Naive thymus-derived CD4-positive, alpha-beta T cell (primary cell): ENCODE measurements around the gene C1orf167. TPM values are rescaled to one million over a fixed set of nuclear protein-coding genes. Genes with fewer than 3 reads are reported as not detected.
"Not testable (repeated sequence)": the region's sequence is repeated elsewhere in the genome, so short reads cannot be mapped to it uniquely, and the experiment has no call there.

Experiments
- ATAC-seq: fragments of 150-1000 bp; cut with Tn5 transposase; 2 replicates; pipeline ENCODE4 v1.10.0; 2021; ENCODE audit warnings: mild to moderate bottlenecking, moderate library complexity
- CTCF ChIA-PET: fragments of 350-600 bp; sonication (Branson Sonifier 250); formaldehyde crosslinking; loops from one replicate; lab custom pipeline; 2021; ENCODE audit warnings: antibody characterized with exemption; lab: Charles Lee
- POLR2A ChIA-PET: fragments of 350-600 bp; sonication (Branson Sonifier 250); formaldehyde crosslinking; loops from one replicate; lab custom pipeline; 2021; ENCODE audit warnings: antibody characterized with exemption, inconsistent platforms; lab: Charles Lee
- DNase-seq, 9 donors: peaks; one replicate each; pipeline versions ENCODE4 v3.0.0 to v3.0.0-alpha.2; 2020 to 2022; ENCODE audit warnings: mixed read lengths in 1 of 9
- H3K27ac ChIP-seq: one replicate; pipeline ENCODE4 v1.7.0; 2013; ENCODE audit warnings: mild to moderate bottlenecking, low read depth, low read length, moderate library complexity
- H3K27me3 ChIP-seq, 2 donors: one replicate each; pipeline ENCODE4 v1.7.0; 2013; ENCODE audit warnings: low read length in 2 of 2, mild to moderate bottlenecking in 2 of 2, moderate library complexity in 2 of 2; ENCODE audit not compliant: control insufficient read depth in 2 of 2, insufficient read depth in 2 of 2
- H3K36me3 ChIP-seq, 3 experiments: 1 replicate in 2 of 3; 2 replicates in 1 of 3; pipeline ENCODE4 v1.7.0; 2013; ENCODE audit warnings: low read length in 3 of 3, mild to moderate bottlenecking in 3 of 3, moderate library complexity in 1 of 3; ENCODE audit not compliant: insufficient read depth in 3 of 3, control insufficient read depth in 2 of 3
- H3K4me1 ChIP-seq, 2 donors: one replicate each; pipeline ENCODE4 v1.7.0; 2013; ENCODE audit warnings: low read length in 2 of 2, mild to moderate bottlenecking in 2 of 2, moderate library complexity in 1 of 2; ENCODE audit not compliant: control insufficient read depth in 2 of 2, insufficient read depth in 2 of 2
- H3K4me3 ChIP-seq: 2 replicates; pipeline ENCODE4 v1.7.0; 2013; ENCODE audit warnings: mild to moderate bottlenecking, low read length
- H3K9me3 ChIP-seq, 3 experiments: 1 replicate in 2 of 3; 2 replicates in 1 of 3; pipeline ENCODE4 v1.7.0; 2013; ENCODE audit warnings: low read length in 3 of 3; ENCODE audit not compliant: control insufficient read depth in 2 of 3
- H3K27ac Mint-ChIP-seq, 9 donors: one replicate each; pipeline ENCODE4 v1.8.0; 2020 to 2022; ENCODE audit warnings: mixed read lengths in 9 of 9, mild to moderate bottlenecking in 8 of 9, moderate library complexity in 5 of 9, inconsistent platforms in 2 of 9
- H3K27me3 Mint-ChIP-seq, 5 donors: one replicate each; pipeline ENCODE4 v1.8.0; 2021 to 2022; ENCODE audit warnings: mixed read lengths in 5 of 5, mild to moderate bottlenecking in 1 of 5
- H3K36me3 Mint-ChIP-seq, 5 donors: one replicate each; pipeline ENCODE4 v1.8.0; 2020 to 2022; ENCODE audit warnings: mixed read lengths in 5 of 5, mild to moderate bottlenecking in 3 of 5, inconsistent platforms in 1 of 5
- H3K4me1 Mint-ChIP-seq, 7 donors: one replicate each; pipeline ENCODE4 v1.8.0; 2020 to 2022; ENCODE audit warnings: mixed read lengths in 7 of 7, mild to moderate bottlenecking in 3 of 7, inconsistent platforms in 1 of 7
- H3K4me3 Mint-ChIP-seq, 10 donors: one replicate each; pipeline ENCODE4 v1.8.0; 2020 to 2022; ENCODE audit warnings: mild to moderate bottlenecking in 10 of 10, mixed read lengths in 10 of 10, moderate library complexity in 6 of 10, inconsistent platforms in 2 of 10
- H3K9me3 Mint-ChIP-seq, 11 donors: one replicate each; pipeline ENCODE4 v1.8.0; 2020 to 2022; ENCODE audit warnings: mixed read lengths in 11 of 11, mild to moderate bottlenecking in 4 of 11, inconsistent platforms in 1 of 11, moderate library complexity in 1 of 11
- intact Hi-C, 2 donors: fragments of 100-400 bp; cut with micrococcal nuclease; formaldehyde crosslinking; loops; one replicate each; pipeline ENCODE4 v1.15.1; 2023
- polyA plus RNA-seq, 2 donors: library from polyadenylated mRNA; unstranded; fragments of 300-500 nt; fragmentation: Illumina TruSeq; gene quantifications; one replicate each; pipeline ENCODE4 v1.2.3, GENCODE V29; 2021
- total RNA-seq, 6 experiments: library from RNA in 5 of 6; stranded (reverse) in 5 of 6; gene quantifications; 1 replicate in 5 of 6; 2 replicates in 1 of 6; pipeline ENCODE4 v1.2.3 and lab custom pipeline; 2021 to 2026

Gene C1orf167
- total and polyA plus RNA-seq, 7 experiments from 2014 or later = 0.13 to 0.45 TPM; not detected in 5

DNA sequence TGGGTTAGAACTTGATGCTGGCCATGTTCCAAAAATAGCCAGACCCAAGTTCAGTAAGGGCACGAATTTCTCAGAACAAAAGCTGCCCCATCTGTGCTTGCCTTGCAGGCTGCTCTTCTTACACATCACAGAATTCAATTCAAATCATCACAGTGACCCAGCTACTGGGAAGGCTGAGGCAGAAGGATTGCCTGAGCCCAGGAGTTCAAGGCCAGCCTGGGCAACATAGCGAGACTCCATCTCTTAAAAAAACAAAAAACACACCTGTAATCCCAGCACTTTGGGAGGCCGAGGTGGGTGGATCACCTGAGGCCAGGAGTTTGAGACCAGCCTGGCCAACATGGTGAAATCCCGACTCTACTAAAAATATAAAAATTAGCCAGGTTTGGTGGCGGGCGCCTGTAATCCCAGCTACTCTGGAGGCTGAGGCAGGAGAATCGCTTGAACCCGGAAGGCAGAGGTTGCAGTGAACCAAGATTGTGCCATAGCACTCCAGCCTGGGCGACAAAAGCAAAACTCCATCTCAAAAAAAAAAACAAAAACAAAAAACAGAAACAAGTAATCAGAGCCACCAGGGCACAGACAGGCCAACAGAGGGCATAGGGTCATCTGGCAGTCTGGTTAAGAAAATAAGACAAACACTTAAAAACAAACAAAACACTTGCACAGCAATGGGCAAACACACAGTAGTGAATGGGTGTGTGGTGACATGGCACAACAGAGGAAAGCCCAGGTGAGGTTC, 42.1 kb downstream of the C1orf167 start:
- intact Hi-C loops = loop anchor here (1.0 to 10.0 kb wide), 8 partner anchors 19 to 1329 kb away; partner anchors contain the start of genes AGTRAP (in 2 of the 2), DFFA (in 1 of the 2), DHRS3 (in 1 of the 2) and EXOSC10 (in 1 of the 2)
- POLR2A ChIA-PET = interaction anchor here (0.6 to 3.2 kb wide), 8 partner anchors 12 to 215 kb away, joined by 3 to 26 read pairs (median 4); partner anchors contain the start of genes MFN2 and MIIP
- Histone ChIP-seq H3K4me1 (peaks cover 39 to 40% of the 10 kb centered on the region in 2 donors), H3K4me3 (peak overlapping the region; percentile 86), H3K27ac (peak overlapping the region; percentile 92), H3K36me3 (peaks cover 0 to 26% (median 12%) of the 10 kb centered on the region in 3 experiments)
- CTCF ChIA-PET = interaction anchor here (0.6 to 0.9 kb wide), 3 partner anchors 19 to 140 kb away, joined by 3 to 5 read pairs (median 3); no protein-coding TSS in a partner anchor
- ATAC-seq, H3K27me3 ChIP-seq, H3K9me3 ChIP-seq, DNase-seq, H3K9me3 Mint-ChIP-seq, H3K27me3 Mint-ChIP-seq: not testable (repeated sequence)
- peak overlapping the region; percentile 94 to 100 (median 98) for H3K4me3 Mint-ChIP-seq
- H3K36me3 Mint-ChIP-seq = peaks cover 0 to 19% (median 6%) of the 10 kb centered on the region in 5 donors
- peaks cover 30 to 70% (median 60%) of the 10 kb centered on the region in 7 donors for H3K4me1 Mint-ChIP-seq
- H3K27ac Mint-ChIP-seq = peak overlapping the region; percentile 85 to 98 (median 94)

DNA sequence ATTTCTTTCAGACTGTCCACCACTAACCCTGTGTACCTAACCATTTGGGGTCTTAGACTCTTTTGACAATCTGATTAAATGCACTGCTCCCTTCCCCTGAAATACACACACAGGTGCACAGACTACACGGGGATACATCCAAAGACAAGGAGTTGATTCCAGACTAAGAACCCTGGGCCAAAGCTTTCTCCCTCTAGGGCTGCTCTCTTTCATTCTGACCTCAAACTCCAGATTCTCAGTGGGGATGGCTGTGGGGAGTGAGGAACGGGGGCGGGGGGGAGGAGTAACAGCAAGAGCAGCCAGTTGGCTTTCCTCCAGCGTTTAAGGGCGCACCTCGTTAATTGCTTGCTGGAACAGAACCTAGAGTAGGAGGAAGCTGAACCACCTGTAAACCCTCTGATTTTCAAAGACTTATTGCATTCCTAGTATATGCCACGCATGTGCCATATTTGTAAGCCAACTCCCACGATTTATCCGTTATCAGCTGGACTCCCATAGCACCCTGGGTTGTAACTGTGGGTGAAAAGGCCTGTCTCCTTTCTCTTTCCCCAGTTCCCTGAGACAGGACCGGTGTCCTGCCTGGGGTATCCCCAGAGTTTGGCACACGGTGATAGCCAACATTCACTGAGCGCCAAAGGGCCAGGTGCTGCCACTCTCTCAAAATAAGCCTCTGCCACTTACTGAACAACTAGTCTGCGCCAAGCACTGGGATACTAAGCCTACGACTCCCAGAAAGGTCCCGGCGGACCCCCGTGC, 42.9 kb downstream of the C1orf167 start:
- Mint-ChIP-seq H3K4me1 (peaks cover 37 to 72% (median 60%) of the 10 kb centered on the region in 7 donors), H3K27ac (peak overlapping the region; percentile 70 to 98 (median 94)), H3K36me3 (peaks cover 0 to 21% (median 10%) of the 10 kb centered on the region in 5 donors), H3K4me3 (peak overlapping the region; percentile 94 to 100 (median 98)), H3K9me3 (peaks cover 0 to 4% (median 0%) of the 10 kb centered on the region in 11 donors), H3K27me3 (no peaks in the 10 kb centered on the region)
- Histone ChIP-seq H3K4me3 (peak overlapping the region; percentile 86), H3K9me3 (no peaks in the 10 kb centered on the region), H3K27ac (peak overlapping the region; percentile 92), H3K27me3 (no peaks in the 10 kb centered on the region), H3K4me1 (peaks cover 39 to 40% of the 10 kb centered on the region in 2 donors), H3K36me3 (peaks cover 0 to 23% (median 11%) of the 10 kb centered on the region in 3 experiments)
- intact Hi-C loops = loop anchor here (5.0 to 10.0 kb wide), 8 partner anchors 68 to 1330 kb away; partner anchors contain the start of genes FBXO2 (in 2 of the 2), FBXO44 (in 2 of the 2), AGTRAP (in 1 of the 2) and DFFA (in 1 of the 2)
- CTCF ChIA-PET = no interaction called here
- POLR2A ChIA-PET = interaction anchor here (0.6 to 3.2 kb wide), 4 partner anchors 12 to 175 kb away, joined by 3 to 26 read pairs (median 4); partner anchors contain the start of gene MFN2
- no peak for ATAC-seq
- DNase-seq = peak in 8 of 9 donors; percentile 13 to 47 (median 28)

- H3K4me3 Mint-ChIP-seq = peak within 1 kb of the TSS; percentile 94 to 100 (median 98)
- peaks cover 0 to 15% (median 4%) of the 10 kb centered on the region in 3 experiments for H3K36me3 ChIP-seq
- peak within 1 kb of the TSS; percentile 92 for H3K27ac ChIP-seq
- ATAC-seq (peak; percentile 95), DNase-seq (peak; percentile 93 to 98 (median 97))
- peaks cover 37 to 72% (median 60%) of the 10 kb centered on the region in 7 donors for H3K4me1 Mint-ChIP-seq
- no peaks in the 10 kb centered on the region for H3K27me3 ChIP-seq
- peaks cover 39 to 40% of the 10 kb centered on the region in 2 donors for H3K4me1 ChIP-seq
- H3K9me3 Mint-ChIP-seq = peaks cover 0 to 4% (median 0%) of the 10 kb centered on the region in 11 donors
- CTCF ChIA-PET = interaction anchor here (1.1 kb wide), 3 partner anchors 75 to 129 kb away, joined by 3 to 4 read pairs (median 3); no protein-coding TSS in a partner anchor
- H3K4me3 ChIP-seq = peak within 1 kb of the TSS; percentile 86
- POLR2A ChIA-PET = interaction anchor here (0.6 to 3.2 kb wide), 13 partner anchors 9 to 213 kb away, joined by 3 to 56 read pairs (median 4); partner anchors contain the start of genes AGTRAP, MAD2L2, MFN2 and MIIP
- no peaks in the 10 kb centered on the region for H3K9me3 ChIP-seq
- H3K27ac Mint-ChIP-seq = peak within 1 kb of the TSS; percentile 94 to 99 (median 96)
- intact Hi-C loops = loop anchor here (1.0 to 10.0 kb wide), 14 partner anchors 86 to 1331 kb away; partner anchors contain the start of genes FBXO2 (in 2 of the 2), FBXO44 (in 2 of the 2), KIAA2013 (in 2 of the 2) and DFFA (in 1 of the 2)
- peaks cover 0 to 13% (median 7%) of the 10 kb centered on the region in 5 donors for H3K36me3 Mint-ChIP-seq
- H3K27me3 Mint-ChIP-seq = no peaks in the 10 kb centered on the region
Measured at GRCh38 chr1:11805422-11806306, 43.7 kb downstream of the C1orf167 start, which contains the start of the genes CLCN6 and MTHFR. CLCN6 (plus strand) TSS chr1:11806191; CDS start chr1:11806263, 72 bp downstream. MTHFR (minus strand) TSS chr1:11805964; CDS start chr1:11803116, 2,848 bp downstream.

DNA sequence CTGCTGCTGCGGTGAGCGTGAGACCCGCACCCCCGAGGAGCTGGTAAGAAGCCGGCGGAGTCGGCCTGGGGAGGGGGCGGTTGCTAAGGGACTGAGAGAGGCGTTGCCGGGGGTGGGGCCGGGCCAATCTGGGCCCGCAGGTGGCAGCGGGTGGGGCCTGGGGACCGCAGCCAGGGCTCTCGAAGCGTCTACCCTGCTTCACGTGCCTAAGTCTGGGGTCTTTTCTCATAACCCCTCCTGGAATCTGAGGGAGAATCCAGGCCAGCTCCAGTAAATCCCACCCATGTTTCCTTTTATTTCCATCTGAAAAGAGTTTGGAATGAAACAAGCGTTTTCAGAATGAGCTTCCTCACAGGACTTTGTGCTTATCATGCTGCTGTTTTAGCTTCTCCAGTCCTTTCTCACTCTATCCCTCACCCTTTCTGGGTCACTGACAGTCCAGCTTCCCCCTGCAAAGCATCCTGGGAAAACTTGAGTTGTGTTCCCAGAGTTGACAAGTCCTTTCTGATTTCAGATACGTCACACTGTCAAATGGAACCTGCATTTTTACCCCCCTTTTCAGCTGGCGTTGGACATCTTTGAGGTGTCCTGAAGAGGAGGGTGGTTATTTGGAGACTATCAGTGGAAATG, 44.4 kb downstream of the C1orf167 start:
- ATAC-seq (peak; percentile 71), DNase-seq (no peak)
- peaks cover 0 to 11% (median 4%) of the 10 kb centered on the region in 5 donors for H3K36me3 Mint-ChIP-seq
- H3K27ac Mint-ChIP-seq = peak overlapping the region; percentile 94 to 99 (median 96)
- peak overlapping the region; percentile 92 for H3K27ac ChIP-seq
- no peaks in the 10 kb centered on the region for H3K27me3 ChIP-seq
- peaks cover 37 to 69% (median 56%) of the 10 kb centered on the region in 7 donors for H3K4me1 Mint-ChIP-seq
- peak overlapping the region; percentile 86 for H3K4me3 ChIP-seq
- H3K27me3 Mint-ChIP-seq = no peaks in the 10 kb centered on the region
- no peaks in the 10 kb centered on the region for H3K9me3 ChIP-seq
- peak overlapping the region; percentile 94 to 100 (median 98) for H3K4me3 Mint-ChIP-seq
- POLR2A ChIA-PET = interaction anchor here (0.5 to 2.4 kb wide), 13 partner anchors 8 to 213 kb away, joined by 3 to 56 read pairs (median 4); partner anchors contain the start of genes AGTRAP, MAD2L2, MFN2 and MIIP
- intact Hi-C loops = loop anchor here (1.0 to 10.0 kb wide), 14 partner anchors 87 to 1332 kb away; partner anchors contain the start of genes FBXO2 (in 2 of the 2), FBXO44 (in 2 of the 2), KIAA2013 (in 2 of the 2) and DFFA (in 1 of the 2)
- CTCF ChIA-PET = interaction anchor here (0.7 to 1.1 kb wide), 4 partner anchors 76 to 459 kb away, joined by 3 to 4 read pairs (median 3); no protein-coding TSS in a partner anchor
- peaks cover 39 to 40% of the 10 kb centered on the region in 2 donors for H3K4me1 ChIP-seq
- H3K9me3 Mint-ChIP-seq = peaks cover 0 to 4% (median 0%) of the 10 kb centered on the region in 11 donors
- peaks cover 0 to 8% (median 0%) of the 10 kb centered on the region in 3 experiments for H3K36me3 ChIP-seq
